ENCODE data around the gene PYGB.

The PYGB gene

DNA sequence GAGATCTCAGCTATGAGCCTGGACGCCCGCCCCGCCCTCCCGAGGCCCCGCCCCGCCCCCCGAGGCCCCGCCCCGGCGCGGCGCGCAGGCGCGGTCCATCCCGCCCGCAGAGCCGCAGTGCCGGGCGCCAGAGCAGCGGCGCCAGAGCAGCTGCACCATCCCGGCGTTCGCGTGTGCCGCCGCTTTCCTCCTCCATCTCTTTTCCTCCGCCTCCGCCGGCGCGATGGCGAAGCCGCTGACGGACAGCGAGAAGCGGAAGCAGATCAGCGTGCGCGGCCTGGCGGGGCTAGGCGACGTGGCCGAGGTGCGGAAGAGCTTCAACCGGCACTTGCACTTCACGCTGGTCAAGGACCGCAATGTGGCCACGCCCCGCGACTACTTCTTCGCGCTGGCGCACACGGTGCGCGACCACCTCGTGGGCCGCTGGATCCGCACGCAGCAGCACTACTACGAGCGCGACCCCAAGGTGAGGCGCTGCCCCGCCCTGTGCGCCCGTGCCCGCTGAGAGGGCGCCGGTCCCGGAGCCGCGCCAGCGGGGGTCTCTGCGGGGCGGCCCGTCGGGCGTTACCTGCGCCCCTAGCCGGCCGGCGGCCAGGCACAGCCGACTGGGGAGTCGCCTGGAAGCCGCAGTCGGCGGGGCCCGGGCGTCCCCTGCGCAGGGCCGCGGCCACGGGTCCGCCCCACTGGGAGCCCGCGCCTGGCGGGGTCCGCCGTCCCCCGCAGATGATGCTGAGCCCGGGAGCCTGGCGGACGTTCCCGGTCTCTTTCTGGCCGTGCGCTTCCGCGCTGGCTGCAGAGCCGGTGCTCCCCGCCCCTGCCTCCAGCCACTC is at the start of gene PYGB:
TSS of gene PYGB (plus strand) at position 130 of the 830 bp plus-strand sequence. CDS start at position 224, 94 bp downstream.
- peak within 1 kb of the TSS; percentile 52 for H3K27ac ChIP-seq (ENCODE audit: low read length)
- H3K4me1 ChIP-seq (ENCODE audit: insufficient read depth, low read length): peaks cover 5% of the 10 kb centered on the region; the same call in 1 of the 2 replicates
- H3K36me3 ChIP-seq (ENCODE audit: insufficient read depth, low read depth, low read length): peaks cover 8% of the 10 kb centered on the region; the same call in 1 of the 2 replicates
- H3K27me3 ChIP-seq (ENCODE audit: insufficient read depth, low read length): peaks cover 17% of the 10 kb centered on the region
- H3K9ac ChIP-seq (ENCODE audit: low read depth, low read length): peak within 1 kb of the TSS; percentile 86
- H3K4me3 ChIP-seq (ENCODE audit: low read length): peak within 1 kb of the TSS; percentile 95
- no peaks in the 10 kb centered on the region for H3K9me3 ChIP-seq (ENCODE audit: insufficient read depth, low read depth, low read length)

GRCh38 chr20:25198663-25199383 is 49.1 kb upstream of the PYGB start:
- Histone ChIP-seq H3K27me3 (ENCODE audit: insufficient read depth, low read length) (peaks cover 12% of the 10 kb centered on the region; the same call in 1 of the 2 replicates), H3K9ac (ENCODE audit: low read depth, low read length) (no peak overlapping the region), H3K4me3 (ENCODE audit: low read length) (no peak overlapping the region), H3K27ac (ENCODE audit: low read length) (no peak overlapping the region), H3K4me1 (ENCODE audit: insufficient read depth, low read length) (peaks cover 11% of the 10 kb centered on the region; the same call in 1 of the 2 replicates), H3K36me3 (ENCODE audit: insufficient read depth, low read depth, low read length) (no peaks in the 10 kb centered on the region), H3K9me3 (ENCODE audit: insufficient read depth, low read depth, low read length) (no peaks in the 10 kb centered on the region)

GRCh38 chr20:25199473-25200260 is 48.2 kb upstream of the PYGB start:
- H3K4me1 ChIP-seq (ENCODE audit: insufficient read depth, low read length): peaks cover 11% of the 10 kb centered on the region; the same call in 1 of the 2 replicates
- H3K9me3 ChIP-seq (ENCODE audit: insufficient read depth, low read depth, low read length): no peaks in the 10 kb centered on the region
- no peak overlapping the region for H3K27ac ChIP-seq (ENCODE audit: low read length)
- H3K27me3 ChIP-seq (ENCODE audit: insufficient read depth, low read length): peaks cover 12% of the 10 kb centered on the region; the same call in 1 of the 2 replicates
- no peaks in the 10 kb centered on the region for H3K36me3 ChIP-seq (ENCODE audit: insufficient read depth, low read depth, low read length)
- no peak overlapping the region for H3K4me3 ChIP-seq (ENCODE audit: low read length)
- no peak overlapping the region for H3K9ac ChIP-seq (ENCODE audit: low read depth, low read length)

DNA sequence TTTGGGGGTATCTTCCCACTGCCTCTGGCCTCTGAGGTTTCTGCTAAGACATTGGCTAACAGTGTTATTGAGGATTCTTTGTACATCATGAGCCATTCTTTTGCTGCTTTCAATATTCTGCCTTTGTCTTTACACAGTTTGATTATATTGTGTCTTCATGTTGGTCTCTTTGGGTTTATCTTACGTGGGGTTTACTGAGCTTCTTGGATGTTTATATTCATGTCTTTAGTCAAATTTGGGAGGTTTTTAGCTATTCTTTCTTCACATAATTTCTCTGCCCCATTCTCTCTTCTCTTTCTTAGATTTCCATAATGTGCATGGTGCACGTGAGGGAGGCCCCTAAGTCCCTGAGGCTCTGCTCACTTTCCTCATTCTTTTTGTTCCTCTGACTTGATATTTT is 44.8 kb upstream of the PYGB start:
- no peaks in the 10 kb centered on the region for H3K36me3 ChIP-seq (ENCODE audit: insufficient read depth, low read depth, low read length)
- no peak overlapping the region for H3K27ac ChIP-seq (ENCODE audit: low read length)
- H3K4me3 ChIP-seq (ENCODE audit: low read length): no peak overlapping the region
- no peaks in the 10 kb centered on the region for H3K9me3 ChIP-seq (ENCODE audit: insufficient read depth, low read depth, low read length)
- peaks cover 14% of the 10 kb centered on the region; the same call in 1 of the 2 replicates for H3K4me1 ChIP-seq (ENCODE audit: insufficient read depth, low read length)
- H3K27me3 ChIP-seq (ENCODE audit: insufficient read depth, low read length): no peaks in the 10 kb centered on the region
- H3K9ac ChIP-seq (ENCODE audit: low read depth, low read length): no peak overlapping the region

GRCh38 chr20:25203871-25204320 is 44.0 kb upstream of the PYGB start:
- Histone ChIP-seq H3K4me1 (ENCODE audit: insufficient read depth, low read length) (peaks cover 11% of the 10 kb centered on the region; the same call in 1 of the 2 replicates), H3K27ac (ENCODE audit: low read length) (no peak overlapping the region), H3K9ac (ENCODE audit: low read depth, low read length) (peak overlapping the region; percentile 9; the same call in 1 of the 2 replicates), H3K27me3 (ENCODE audit: insufficient read depth, low read length) (no peaks in the 10 kb centered on the region), H3K4me3 (ENCODE audit: low read length) (no peak overlapping the region), H3K9me3 (ENCODE audit: insufficient read depth, low read depth, low read length) (no peaks in the 10 kb centered on the region), H3K36me3 (ENCODE audit: insufficient read depth, low read depth, low read length) (no peaks in the 10 kb centered on the region)

- Histone ChIP-seq H3K4me3 (ENCODE audit: low read length) (no peak overlapping the region), H3K9ac (ENCODE audit: low read depth, low read length) (no peak overlapping the region), H3K9me3 (ENCODE audit: insufficient read depth, low read depth, low read length) (no peaks in the 10 kb centered on the region), H3K4me1 (ENCODE audit: insufficient read depth, low read length) (peaks cover 7% of the 10 kb centered on the region; the same call in 1 of the 2 replicates), H3K36me3 (ENCODE audit: insufficient read depth, low read depth, low read length) (no peaks in the 10 kb centered on the region), H3K27ac (ENCODE audit: low read length) (no peak overlapping the region), H3K27me3 (ENCODE audit: insufficient read depth, low read length) (no peaks in the 10 kb centered on the region)
These were observed 43.2 kb upstream of the PYGB start for GRCh38 chr20:25204550-25205276.

GRCh38 chr20:25205277-25206062 is 42.4 kb upstream of the PYGB start:
- Histone ChIP-seq H3K4me3 (ENCODE audit: low read length) (no peak overlapping the region), H3K9ac (ENCODE audit: low read depth, low read length) (no peak overlapping the region), H3K27me3 (ENCODE audit: insufficient read depth, low read length) (no peaks in the 10 kb centered on the region), H3K9me3 (ENCODE audit: insufficient read depth, low read depth, low read length) (no peaks in the 10 kb centered on the region), H3K27ac (ENCODE audit: low read length) (no peak overlapping the region), H3K36me3 (ENCODE audit: insufficient read depth, low read depth, low read length) (no peaks in the 10 kb centered on the region), H3K4me1 (ENCODE audit: insufficient read depth, low read length) (peaks cover 7% of the 10 kb centered on the region; the same call in 1 of the 2 replicates)

GRCh38 chr20:25206063-25206403 is 41.9 kb upstream of the PYGB start:
- Histone ChIP-seq H3K36me3 (ENCODE audit: insufficient read depth, low read depth, low read length) (no peaks in the 10 kb centered on the region), H3K27me3 (ENCODE audit: insufficient read depth, low read length) (no peaks in the 10 kb centered on the region), H3K9me3 (ENCODE audit: insufficient read depth, low read depth, low read length) (no peaks in the 10 kb centered on the region), H3K4me3 (ENCODE audit: low read length) (no peak overlapping the region), H3K9ac (ENCODE audit: low read depth, low read length) (no peak overlapping the region), H3K27ac (ENCODE audit: low read length) (no peak overlapping the region), H3K4me1 (ENCODE audit: insufficient read depth, low read length) (peaks cover 7% of the 10 kb centered on the region; the same call in 1 of the 2 replicates)

DNA sequence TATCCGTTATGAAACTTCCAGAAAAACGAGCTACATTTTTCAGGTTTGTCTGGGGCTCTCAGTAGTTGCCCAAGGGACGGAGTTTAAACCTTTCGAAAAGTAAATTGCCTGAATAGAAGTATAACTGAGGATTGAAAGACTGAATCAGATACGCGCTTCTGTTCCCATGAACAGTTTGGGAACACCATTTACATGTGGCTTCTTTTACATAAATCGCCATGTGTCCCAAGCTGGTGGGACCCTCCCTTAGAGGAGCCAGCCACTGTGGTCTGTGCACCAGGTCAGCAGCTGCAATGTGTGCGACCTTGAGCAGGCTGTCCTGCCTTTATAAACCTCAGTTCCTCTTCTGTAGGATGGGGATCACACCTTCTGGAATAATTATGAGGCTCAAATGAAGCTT is 41.3 kb upstream of the PYGB start:
- no peak overlapping the region for H3K4me3 ChIP-seq (ENCODE audit: low read length)
- H3K27me3 ChIP-seq (ENCODE audit: insufficient read depth, low read length): no peaks in the 10 kb centered on the region
- peaks cover 7% of the 10 kb centered on the region; the same call in 1 of the 2 replicates for H3K4me1 ChIP-seq (ENCODE audit: insufficient read depth, low read length)
- H3K9ac ChIP-seq (ENCODE audit: low read depth, low read length): no peak overlapping the region
- H3K9me3 ChIP-seq (ENCODE audit: insufficient read depth, low read depth, low read length): no peaks in the 10 kb centered on the region
- no peaks in the 10 kb centered on the region; the same call in 1 of the 2 replicates for H3K36me3 ChIP-seq (ENCODE audit: insufficient read depth, low read depth, low read length)
- H3K27ac ChIP-seq (ENCODE audit: low read length): no peak overlapping the region

- no peaks in the 10 kb centered on the region for H3K27me3 ChIP-seq (ENCODE audit: insufficient read depth, low read length)
- no peak overlapping the region for H3K27ac ChIP-seq (ENCODE audit: low read length)
- peaks cover 7% of the 10 kb centered on the region; the same call in 1 of the 2 replicates for H3K4me1 ChIP-seq (ENCODE audit: insufficient read depth, low read length)
- H3K9me3 ChIP-seq (ENCODE audit: insufficient read depth, low read depth, low read length): no peaks in the 10 kb centered on the region
- H3K9ac ChIP-seq (ENCODE audit: low read depth, low read length): no peak overlapping the region
- peaks cover 7% of the 10 kb centered on the region for H3K36me3 ChIP-seq (ENCODE audit: insufficient read depth, low read depth, low read length)
- H3K4me3 ChIP-seq (ENCODE audit: low read length): no peak overlapping the region
These were observed 40.5 kb upstream of the PYGB start for GRCh38 chr20:25207149-25207959.

All from iPS-20b (cell line).